ENCODE data around the gene PDE4D. TPM values are rescaled to one million over a fixed set of nuclear protein-coding genes. Genes with fewer than 3 reads are reported as not detected.

Gene PDE4D
- total RNA-seq, 1 donor from 2014 or later = 81.0 TPM

GRCh38 chr5:59618644-59619043, 274.9 kb downstream of the PDE4D start:
- intact Hi-C loops (cut with micrococcal nuclease) = loop anchor here (5.0 kb wide), 1 partner anchor 36 kb away; no protein-coding TSS in a partner anchor

- intact Hi-C loops (cut with micrococcal nuclease) = loop anchor here (5.0 kb wide), 1 partner anchor 35 kb away; no protein-coding TSS in a partner anchor
Measured at GRCh38 chr5:59617186-59617771, 276.2 kb downstream of the PDE4D start.

DNA sequence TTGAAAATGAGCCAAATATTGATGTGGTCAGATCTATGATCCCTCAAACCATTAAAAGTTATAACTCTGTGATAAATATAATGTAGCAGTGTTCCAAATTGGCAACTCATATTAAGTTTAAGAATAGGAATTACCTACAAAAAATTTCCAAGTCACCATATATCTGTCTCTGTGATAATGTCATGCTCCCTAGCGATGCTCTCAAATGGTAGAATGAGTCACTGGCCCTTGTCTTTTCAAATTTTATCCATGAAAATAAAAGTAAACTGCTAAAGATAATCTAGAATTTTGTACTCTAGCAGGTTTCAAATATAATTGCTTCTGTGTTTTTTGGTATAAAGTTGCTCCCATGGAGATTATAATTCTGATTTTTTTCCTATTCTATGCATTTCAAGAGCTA, 277.1 kb downstream of the PDE4D start:
- intact Hi-C loops (cut with micrococcal nuclease) = loop anchor here (5.0 kb wide), 1 partner anchor 34 kb away; no protein-coding TSS in a partner anchor

DNA sequence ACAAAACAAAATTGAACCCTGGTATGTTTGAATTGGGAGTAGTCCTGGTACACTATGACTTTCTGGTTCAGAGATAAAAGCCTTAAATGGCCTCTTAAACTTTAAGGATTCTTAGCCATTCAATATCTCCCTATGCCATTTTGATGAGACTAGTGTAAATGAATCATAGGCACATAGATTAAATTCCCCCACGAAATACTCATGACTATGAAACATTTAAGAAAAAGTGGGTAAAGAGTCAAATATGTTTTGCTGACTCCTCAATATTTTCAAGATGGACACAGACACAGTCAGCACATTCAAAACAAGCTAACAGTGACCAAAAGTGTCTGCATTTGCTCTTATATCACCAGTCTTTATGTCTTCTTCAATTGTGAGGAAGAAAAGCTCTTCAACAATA, 278.3 kb downstream of the PDE4D start:
- intact Hi-C loops (cut with micrococcal nuclease) = loop anchor here (5.0 kb wide), 1 partner anchor 33 kb away; no protein-coding TSS in a partner anchor

DNA sequence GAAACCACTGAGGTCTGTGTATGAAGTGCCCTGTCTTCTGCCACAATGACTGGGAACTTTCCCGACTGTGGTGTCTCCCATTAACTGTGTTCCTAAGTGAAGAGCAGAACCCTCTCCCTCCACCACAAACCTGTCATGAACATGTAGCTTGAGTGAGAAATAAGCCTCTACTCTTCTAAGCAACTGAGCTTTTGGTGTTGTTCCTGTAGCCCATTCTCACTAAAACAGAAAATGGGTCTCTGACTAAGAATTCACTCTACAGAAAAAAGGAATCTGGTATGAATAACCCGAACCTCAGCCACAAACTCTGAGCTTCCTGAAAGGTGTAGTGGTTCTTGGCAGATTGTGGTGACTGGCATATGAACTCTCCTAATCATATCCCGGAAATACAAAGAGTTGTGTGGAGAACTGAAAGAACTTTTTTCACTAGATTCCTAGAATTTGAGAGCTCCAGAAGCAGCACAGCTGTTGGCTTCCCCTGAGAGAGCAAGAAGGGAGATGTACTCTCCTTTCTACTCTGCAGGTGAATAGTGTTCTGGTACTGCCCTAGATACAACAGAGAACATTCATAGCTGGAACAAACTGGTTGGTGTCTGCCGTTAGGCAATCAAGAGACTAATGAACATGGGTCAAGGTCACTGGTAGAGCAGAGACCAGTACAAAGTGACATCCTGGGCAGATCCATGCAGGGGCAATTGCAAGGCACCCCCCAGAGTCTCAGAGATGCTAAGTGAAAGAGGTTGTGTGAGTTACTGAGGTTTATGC, 283.8 kb downstream of the PDE4D start:
- intact Hi-C loops (cut with micrococcal nuclease) = loop anchor here (1.0 kb wide), 1 partner anchor 18 kb away; no protein-coding TSS in a partner anchor

GRCh38 chr5:59608745-59609144, 284.8 kb downstream of the PDE4D start:
- intact Hi-C loops (cut with micrococcal nuclease) = loop anchor here (1.0 kb wide), 1 partner anchor 17 kb away; no protein-coding TSS in a partner anchor

DNA sequence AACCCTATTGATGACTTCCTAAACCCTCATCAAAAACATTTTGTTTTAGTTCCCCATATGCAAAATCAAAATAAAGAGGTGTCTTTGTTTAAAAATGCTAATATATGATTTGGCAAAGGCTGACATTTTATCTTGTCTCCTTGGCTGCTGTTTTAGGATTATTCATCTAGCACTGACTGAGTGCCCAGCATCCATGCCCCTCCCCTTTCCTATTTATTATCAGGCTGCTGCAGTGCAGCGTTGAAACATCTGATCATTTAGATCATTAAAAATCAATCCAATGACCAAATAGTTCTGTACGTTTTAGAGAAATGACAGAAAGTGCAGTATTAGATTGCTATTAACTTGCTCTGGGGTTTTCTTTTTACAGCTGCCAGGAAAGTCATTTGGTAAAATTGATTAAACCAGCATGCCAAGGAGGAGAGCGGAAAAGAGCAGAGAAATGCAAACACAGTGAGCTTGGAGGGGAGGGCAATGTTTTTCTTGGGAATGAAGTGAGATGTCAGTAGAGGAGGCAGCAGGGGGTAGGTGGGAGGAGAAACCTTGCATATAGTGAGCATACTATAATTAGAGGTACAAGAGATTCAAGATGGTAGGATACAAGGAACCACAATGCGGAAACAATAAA, 286.3 kb downstream of the PDE4D start:
- intact Hi-C loops (cut with micrococcal nuclease) = no loop called here

- intact Hi-C loops (cut with micrococcal nuclease) = no loop called here
Measured at GRCh38 chr5:59605915-59606314, 287.6 kb downstream of the PDE4D start.

- intact Hi-C loops (cut with micrococcal nuclease) = no loop called here
Measured at GRCh38 chr5:59604111-59604510, 289.4 kb downstream of the PDE4D start.

GRCh38 chr5:59600998-59601397, 292.5 kb downstream of the PDE4D start:
- intact Hi-C loops (cut with micrococcal nuclease) = loop anchor here (1.0 kb wide), 1 partner anchor 9 kb away; no protein-coding TSS in a partner anchor

- intact Hi-C loops (cut with micrococcal nuclease) = no loop called here
Measured at GRCh38 chr5:59600153-59600552, 293.4 kb downstream of the PDE4D start.

DNA sequence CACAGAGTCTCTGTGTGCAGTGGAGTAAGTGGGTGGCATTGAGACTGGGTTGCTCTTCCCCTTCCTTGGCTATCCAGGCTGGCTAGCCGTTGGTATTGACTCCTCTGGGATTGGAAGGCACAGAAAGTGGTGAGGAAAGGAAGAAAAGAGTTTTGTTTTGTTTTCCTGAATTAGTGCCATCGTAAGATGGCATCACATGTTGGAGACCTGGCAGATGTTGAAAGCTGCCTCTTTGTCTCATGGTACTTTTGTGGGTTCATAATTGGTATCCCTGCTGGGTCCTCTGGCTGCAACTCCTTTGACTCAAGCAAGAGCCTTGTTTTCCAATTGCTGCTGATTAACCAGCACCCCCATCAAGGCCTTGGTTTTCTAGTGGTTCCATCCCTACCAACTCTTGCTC, 293.8 kb downstream of the PDE4D start:
- intact Hi-C loops (cut with micrococcal nuclease) = loop anchor here (10.0 kb wide), 1 partner anchor 205 kb away; no protein-coding TSS in a partner anchor

DNA sequence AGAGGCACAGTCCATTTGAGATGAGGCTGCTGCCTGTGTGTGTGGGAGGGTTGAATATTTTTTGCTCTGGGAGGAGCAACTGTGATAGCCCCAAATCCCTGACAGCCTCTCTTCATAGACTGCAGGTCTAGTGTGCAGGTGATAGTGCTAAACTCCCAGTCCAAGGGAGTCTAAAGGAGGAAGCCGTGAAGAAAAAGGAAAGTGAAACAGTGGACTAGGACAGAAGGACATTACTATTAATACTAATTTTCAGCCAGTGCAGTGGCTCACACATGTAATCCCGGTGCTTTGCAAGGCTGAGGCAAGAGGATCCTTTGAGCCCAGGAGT, 295.0 kb downstream of the PDE4D start:
- intact Hi-C loops (cut with micrococcal nuclease) = loop anchor here (10.0 kb wide), 1 partner anchor 206 kb away; no protein-coding TSS in a partner anchor

DNA sequence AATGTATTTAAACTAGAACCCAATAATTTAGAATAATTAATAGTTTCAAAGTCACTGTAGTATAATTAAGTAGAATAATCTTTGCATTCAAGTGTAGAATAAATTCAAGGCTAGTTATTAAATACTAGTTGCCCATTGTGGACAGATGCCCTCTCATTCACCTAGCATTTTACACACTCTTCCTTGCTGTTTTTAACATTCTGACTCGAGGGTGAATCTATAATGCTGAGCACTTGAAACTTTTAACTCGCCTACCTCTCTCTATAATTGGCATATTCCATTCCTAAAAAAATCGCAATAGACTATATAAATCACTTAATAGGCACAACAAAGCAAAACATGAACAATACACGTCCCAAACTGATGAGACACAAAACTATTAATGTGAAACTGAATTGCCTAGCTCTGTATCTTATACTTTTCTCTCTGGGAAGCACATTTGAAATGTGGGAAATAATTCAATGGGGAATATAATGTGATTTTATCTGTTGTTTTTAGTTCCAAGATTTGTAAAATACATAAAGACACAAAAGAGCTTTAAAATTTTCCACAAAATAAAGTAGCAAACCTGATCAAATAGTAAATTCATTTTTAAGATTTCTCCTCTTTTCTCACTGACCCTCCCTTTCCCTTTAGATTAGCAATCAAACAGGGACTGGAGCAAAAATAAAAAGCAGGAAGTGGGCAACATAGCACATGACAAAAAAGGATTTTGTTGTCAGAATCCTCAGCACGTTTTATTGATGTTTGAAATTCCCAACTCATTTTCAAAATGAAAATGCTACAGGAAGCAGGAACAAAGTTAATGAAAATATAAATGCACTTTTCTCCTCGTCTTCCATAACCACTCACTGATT, 295.6 kb downstream of the PDE4D start:
- intact Hi-C loops (cut with micrococcal nuclease) = loop anchor here (10.0 kb wide), 1 partner anchor 207 kb away; no protein-coding TSS in a partner anchor

DNA sequence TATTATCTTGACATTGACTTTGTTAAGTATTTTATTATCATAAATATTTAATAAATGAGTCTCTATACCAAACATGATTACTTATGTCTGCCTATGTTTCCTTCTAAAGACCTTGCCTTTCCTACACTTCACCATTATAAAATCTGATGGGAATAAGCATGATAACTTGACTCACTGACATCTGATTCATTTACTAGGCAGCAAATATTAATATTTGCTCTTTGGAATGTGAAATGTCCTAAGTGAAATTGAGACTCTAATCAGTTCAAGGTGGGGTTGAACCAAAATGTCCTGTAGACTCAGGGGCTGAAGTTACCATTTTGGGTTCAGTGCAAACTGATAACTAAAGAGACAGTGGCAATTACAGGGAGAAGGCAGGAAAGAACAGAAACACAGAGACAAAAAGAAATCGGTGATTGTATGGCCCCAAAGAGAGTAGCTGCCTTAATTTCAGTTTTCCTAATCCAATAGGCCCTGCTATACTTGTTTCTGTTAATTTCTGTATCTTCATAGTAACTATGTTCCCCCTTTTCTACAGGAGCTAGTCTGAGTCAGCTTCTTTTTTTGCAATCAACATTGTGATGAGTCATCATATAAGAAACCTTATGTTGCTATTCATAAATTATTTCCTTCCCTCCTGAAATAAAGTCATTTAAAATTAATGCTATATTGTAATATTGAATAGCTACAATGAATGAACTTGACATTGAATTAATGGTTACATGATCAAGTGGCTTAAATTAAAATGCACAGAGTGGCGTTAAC, 296.8 kb downstream of the PDE4D start:
- intact Hi-C loops (cut with micrococcal nuclease) = loop anchor here (10.0 kb wide), 1 partner anchor 208 kb away; no protein-coding TSS in a partner anchor

- intact Hi-C loops (cut with micrococcal nuclease) = loop anchor here (5.0 to 10.0 kb wide), 5 partner anchors 87 to 1137 kb away; partner anchors contain the start of gene DEPDC1B
Measured at GRCh38 chr5:59594118-59594517, 299.4 kb downstream of the PDE4D start.

GRCh38 chr5:59593439-59594007, 300.0 kb downstream of the PDE4D start:
- intact Hi-C loops (cut with micrococcal nuclease) = loop anchor here (5.0 to 10.0 kb wide), 5 partner anchors 86 to 1136 kb away; partner anchors contain the start of gene DEPDC1B

DNA sequence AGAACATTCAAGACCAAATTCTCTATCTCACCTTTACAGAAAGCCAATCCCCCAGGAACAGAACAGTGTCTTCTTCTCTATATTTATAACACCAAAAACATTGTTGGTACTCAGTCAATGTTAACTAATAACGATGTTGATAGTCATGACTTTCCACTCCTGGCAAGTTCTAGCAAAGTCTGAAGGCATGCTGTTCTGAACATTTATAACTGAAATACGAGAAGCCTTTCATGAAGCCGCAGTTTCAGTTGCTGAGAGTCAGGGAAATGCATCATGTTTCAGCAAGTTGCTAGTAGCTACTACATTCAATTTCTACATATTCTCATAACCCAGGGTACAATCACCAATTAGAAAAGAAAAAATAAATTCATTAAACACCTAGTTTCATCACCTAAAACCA, 301.4 kb downstream of the PDE4D start:
- intact Hi-C loops (cut with micrococcal nuclease) = loop anchor here (1.0 to 10.0 kb wide), 6 partner anchors 9 to 1135 kb away; partner anchors contain the start of gene DEPDC1B

DNA sequence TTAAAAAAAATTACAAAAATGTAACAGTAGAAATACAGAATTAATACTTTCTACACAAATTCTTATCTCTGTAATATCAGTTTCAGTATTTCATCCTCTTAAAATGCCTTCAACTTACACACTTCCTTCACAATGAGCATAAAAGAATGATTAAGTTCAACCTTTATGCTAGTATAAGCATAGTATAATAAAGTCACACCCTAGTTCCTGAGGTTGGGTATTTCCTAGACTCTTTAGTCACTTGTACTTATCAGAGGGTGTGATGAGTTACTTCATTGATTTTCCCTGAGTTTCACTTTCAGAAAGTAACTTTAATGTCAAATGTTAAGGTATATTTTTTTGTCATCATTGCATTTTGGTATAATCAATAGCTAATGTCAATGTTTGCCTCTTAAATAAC, 302.4 kb downstream of the PDE4D start:
- intact Hi-C loops (cut with micrococcal nuclease) = loop anchor here (1.0 to 10.0 kb wide), 9 partner anchors 18 to 1134 kb away; partner anchors contain the start of gene DEPDC1B
